ENCODE results near the gene NUDT14. TPM values are rescaled to one million over a fixed set of nuclear protein-coding genes. Genes with fewer than 3 reads are reported as not detected.

Gene NUDT14
- total and polyA plus RNA-seq, 8 donors, result 15.2 to 62.6 (median 26.6) TPM; not detected in 1

DNA sequence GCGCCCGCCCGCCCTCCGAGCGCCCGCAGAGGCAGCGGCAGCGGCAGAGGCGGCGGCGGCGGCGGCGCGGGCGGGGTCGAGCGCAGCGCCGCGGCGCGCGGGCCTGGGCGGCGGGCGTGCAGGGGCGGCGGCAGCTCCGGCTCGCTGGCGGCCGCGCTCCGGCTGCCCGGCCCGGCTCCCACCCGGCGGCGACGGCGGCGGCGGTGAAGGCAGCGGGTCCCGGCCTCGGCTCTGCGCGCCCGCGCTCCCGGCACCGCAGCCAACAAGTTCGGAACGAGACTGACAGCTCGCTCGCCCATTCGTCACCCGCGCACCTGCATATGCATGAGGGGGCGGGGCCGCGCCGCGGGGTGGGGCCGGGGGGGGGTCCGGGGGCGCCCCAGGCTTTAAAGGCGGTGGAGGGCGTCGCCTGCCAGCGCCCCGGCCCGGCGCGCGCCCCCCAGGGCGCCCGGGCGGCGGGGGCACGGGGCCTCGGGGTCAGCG, 12.6 kb downstream of the NUDT14 start, which contains the start of gene JAG2:
Gene JAG2, minus strand, starts transcription at position 281 of the 483 bp plus-strand sequence. CDS start 356 bp downstream, outside the sequence.
- Histone ChIP-seq H3K27me3 (peaks cover 0 to 75% (median 17%) of the 10 kb centered on the region in 3 donors), H3K4me1 (peaks cover 30 to 56% (median 48%) of the 10 kb centered on the region in 4 donors), H3K36me3 (no peaks in the 10 kb centered on the region), H3K9me3 (no peaks in the 10 kb centered on the region), H3K4me3 (peak within 1 kb of the TSS; percentile 43 to 62 (median 52)), H3K27ac (peak within 1 kb of the TSS in 2 of 5 donors; percentile 46 to 54)
- intact Hi-C loops (cut with DNase I; ENCODE audit: low total_unique reads), result no loop called here
- WGBS, 5 donors, result 0 to 4% (median 1%) methylated on average over 5 to 80 of the region's 84 CpGs; no CpG with 5 or more reads in 1 of the 5 donors
- peak; percentile 67 to 76 for DNase-seq
- TF ChIP-seq POLR2A (IDR thresholded peaks at IDR 0.05) (no peak), POLR2AphosphoS5 (IDR thresholded peaks at IDR 0.05) (no peak), EP300 (IDR thresholded peaks at IDR 0.05) (no peak)
- TF ChIP-seq, protein P1, sequence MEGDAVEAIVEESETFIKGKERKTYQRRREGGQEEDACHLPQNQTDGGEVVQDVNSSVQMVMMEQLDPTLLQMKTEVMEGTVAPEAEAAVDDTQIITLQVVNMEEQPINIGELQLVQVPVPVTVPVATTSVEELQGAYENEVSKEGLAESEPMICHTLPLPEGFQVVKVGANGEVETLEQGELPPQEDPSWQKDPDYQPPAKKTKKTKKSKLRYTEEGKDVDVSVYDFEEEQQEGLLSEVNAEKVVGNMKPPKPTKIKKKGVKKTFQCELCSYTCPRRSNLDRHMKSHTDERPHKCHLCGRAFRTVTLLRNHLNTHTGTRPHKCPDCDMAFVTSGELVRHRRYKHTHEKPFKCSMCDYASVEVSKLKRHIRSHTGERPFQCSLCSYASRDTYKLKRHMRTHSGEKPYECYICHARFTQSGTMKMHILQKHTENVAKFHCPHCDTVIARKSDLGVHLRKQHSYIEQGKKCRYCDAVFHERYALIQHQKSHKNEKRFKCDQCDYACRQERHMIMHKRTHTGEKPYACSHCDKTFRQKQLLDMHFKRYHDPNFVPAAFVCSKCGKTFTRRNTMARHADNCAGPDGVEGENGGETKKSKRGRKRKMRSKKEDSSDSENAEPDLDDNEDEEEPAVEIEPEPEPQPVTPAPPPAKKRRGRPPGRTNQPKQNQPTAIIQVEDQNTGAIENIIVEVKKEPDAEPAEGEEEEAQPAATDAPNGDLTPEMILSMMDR (IDR thresholded peaks at IDR 0.05), result no peak

DNA sequence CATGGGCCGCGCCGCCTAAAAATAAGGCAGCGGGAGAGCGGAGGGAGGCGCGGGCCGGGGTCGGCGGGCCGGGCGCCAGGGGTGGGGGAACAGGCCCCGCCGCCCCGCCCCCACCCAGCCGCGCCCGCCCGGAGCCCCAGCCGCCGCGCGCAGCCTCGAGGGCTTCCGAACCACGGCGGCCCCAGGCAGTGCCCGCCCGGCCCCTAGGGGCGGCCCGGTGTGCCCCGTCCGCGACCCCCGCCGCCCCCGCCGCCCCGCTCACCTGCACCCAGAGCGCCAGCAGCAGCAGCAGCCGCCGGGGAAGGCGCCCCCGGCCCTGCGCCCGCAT, 13.1 kb downstream of the NUDT14 start:
- H3K4me3 ChIP-seq, result peak overlapping the region; percentile 43 to 62 (median 52)
- no peak for DNase-seq
- 0 to 1% (median 0%) methylated on average over 11 to 46 of the region's 46 CpGs; no CpG with 5 or more reads in 1 of the 5 donors for WGBS, 5 donors
- peak overlapping the region in 2 of 5 donors; percentile 16 to 31 for H3K27ac ChIP-seq
- TF ChIP-seq EP300 (IDR thresholded peaks at IDR 0.05) (no peak), POLR2AphosphoS5 (IDR thresholded peaks at IDR 0.05) (no peak), POLR2A (IDR thresholded peaks at IDR 0.05) (no peak)
- TF ChIP-seq, protein P1 (IDR thresholded peaks at IDR 0.05), result no peak
- H3K36me3 ChIP-seq, result no peaks in the 10 kb centered on the region
- H3K9me3 ChIP-seq, result no peaks in the 10 kb centered on the region
- H3K4me1 ChIP-seq, result peaks cover 30 to 56% (median 48%) of the 10 kb centered on the region in 4 donors
- H3K27me3 ChIP-seq, result peaks cover 0 to 75% (median 17%) of the 10 kb centered on the region in 3 donors
- intact Hi-C loops (cut with DNase I; ENCODE audit: low total_unique reads), result no loop called here

- WGBS, 5 donors, result 1 to 14% (median 4%) methylated on average over 20 to 116 of the region's 116 CpGs
- Histone ChIP-seq H3K27me3 (peaks cover 0 to 75% (median 17%) of the 10 kb centered on the region in 3 donors), H3K36me3 (no peaks in the 10 kb centered on the region), H3K27ac (peak overlapping the region in 2 of 5 donors; percentile 16 to 31), H3K4me1 (peaks cover 30 to 56% (median 48%) of the 10 kb centered on the region in 4 donors), H3K9me3 (no peaks in the 10 kb centered on the region), H3K4me3 (peak overlapping the region; percentile 43 to 62 (median 52))
- DNase-seq, result peak; percentile 33 to 74
- TF ChIP-seq POLR2A (IDR thresholded peaks at IDR 0.05) (no peak), EP300 (IDR thresholded peaks at IDR 0.05) (no peak), POLR2AphosphoS5 (IDR thresholded peaks at IDR 0.05) (no peak)
- TF ChIP-seq, protein P1 (IDR thresholded peaks at IDR 0.05), result peak in 1 of 7 experiments; percentile 31
- intact Hi-C loops (cut with DNase I; ENCODE audit: low total_unique reads), result no loop called here
Measured at GRCh38 chr14:105167303-105168092, 13.6 kb downstream of the NUDT14 start.

- no peak overlapping the region for H3K27ac ChIP-seq
- H3K27me3 ChIP-seq, result peaks cover 0 to 75% (median 17%) of the 10 kb centered on the region in 3 donors
- no peak for DNase-seq
- no peaks in the 10 kb centered on the region for H3K9me3 ChIP-seq
- 63 to 71% (median 65%) methylated on average over 18 to 22 of the region's 22 CpGs for WGBS, 5 donors
- no peaks in the 10 kb centered on the region for H3K36me3 ChIP-seq
- intact Hi-C loops (cut with DNase I; ENCODE audit: low total_unique reads), result no loop called here
- peaks cover 30 to 56% (median 48%) of the 10 kb centered on the region in 4 donors for H3K4me1 ChIP-seq
- peak overlapping the region in 3 of 4 donors; percentile 19 to 57 (median 48) for H3K4me3 ChIP-seq
- TF ChIP-seq EP300 (IDR thresholded peaks at IDR 0.05) (no peak), POLR2AphosphoS5 (IDR thresholded peaks at IDR 0.05) (no peak), POLR2A (IDR thresholded peaks at IDR 0.05) (no peak)
- TF ChIP-seq, protein P1 (IDR thresholded peaks at IDR 0.05), result no peak
Measured at GRCh38 chr14:105166571-105167302, 14.4 kb downstream of the NUDT14 start.
